Activated gamma-delta T cell (primary cell): Measurements from ENCODE around the gene TVP23A.
"Not testable (repeated sequence)": the region's sequence is repeated elsewhere in the genome, so short reads cannot be mapped to it uniquely, and the experiment has no call there.

Source experiments
- DNase-seq: peaks from one replicate; lab custom pipeline; 2025; lab: John Stamatoyannopoulos, UW

TVP23A gene

GRCh38 chr16:10745841-10746240 lies 72.8 kb downstream of the TVP23A start:
- DNase-seq: no peak

- no peak for DNase-seq
Measured at GRCh38 chr16:10744370-10745030, 74.1 kb downstream of the TVP23A start.

GRCh38 chr16:10743610-10744369 lies 74.8 kb downstream of the TVP23A start, which contains the start of gene NUBP1:
Gene NUBP1, plus strand, starts transcription at chr16:10743842. Its CDS starts 22 bp downstream, at chr16:10743864.
- DNase-seq: peak; percentile 96

- no peak for DNase-seq
Measured at GRCh38 chr16:10743227-10743609, 75.4 kb downstream of the TVP23A start.

- DNase-seq: no peak
Measured at GRCh38 chr16:10741844-10742243, 76.8 kb downstream of the TVP23A start.

- not testable (repeated sequence) for DNase-seq
Measured at GRCh38 chr16:10741249-10741648, 77.3 kb downstream of the TVP23A start.

- DNase-seq: no peak
Measured at GRCh38 chr16:10740845-10741208, 77.8 kb downstream of the TVP23A start.

- DNase-seq: no peak
Measured at GRCh38 chr16:10740000-10740844, 78.4 kb downstream of the TVP23A start.

- DNase-seq: no peak
Measured at GRCh38 chr16:10738231-10739077, 80.1 kb downstream of the TVP23A start.

- DNase-seq: no peak
Measured at GRCh38 chr16:10737068-10737625, 81.4 kb downstream of the TVP23A start.

GRCh38 chr16:10731790-10732189 lies 86.8 kb downstream of the TVP23A start:
- DNase-seq: no peak

- DNase-seq: no peak
Measured at GRCh38 chr16:10729104-10730048, 89.2 kb downstream of the TVP23A start.

GRCh38 chr16:10728003-10728887 lies 90.3 kb downstream of the TVP23A start:
- DNase-seq: no peak
